K562 (cell line): ENCODE measurements around the gene CCT3. TPM values are rescaled to one million over a fixed set of nuclear protein-coding genes. Genes with fewer than 3 reads are reported as not detected.

Experiments
- ATAC-seq: fragments of 200-7000 bp; cut with Tn5 transposase; 3 replicates; pipeline ENCODE4 v1.9.1; 2020; ENCODE audit warnings: moderate library complexity
- BruUV-seq: library from RNA; stranded (reverse); fragments of 400-500 nt; replicated peaks from 2 replicates; lab custom pipeline; 2021; lab: Mats Ljungman, UMichigan
- CTCF ChIA-PET: fragments of 300-600 bp; formaldehyde crosslinking; extraction: SDS; loops from one replicate; lab custom pipeline; 2021; ENCODE audit warnings: low intra/inter-chr PET ratio; lab: Yijun Ruan, JAX
- POLR2A ChIA-PET: fragments of 300-600, 350-650 bp; sonication (Branson Sonifier 250); formaldehyde crosslinking; extraction: SDS; loops from one replicate; lab custom pipeline; 2021; ENCODE audit warnings: antibody characterized with exemption, inconsistent platforms; lab: Yijun Ruan, JAX
- DNase-seq, 4 experiments: peaks; one replicate each; pipeline versions ENCODE4 v3.0.0 to v3.0.0-alpha.2; 2011 to 2018; ENCODE audit warnings: low spot score in 3 of 4, mixed read lengths in 3 of 4; ENCODE audit errors: extremely low read depth in 1 of 4
- FAIRE-seq: peaks from 2 replicates; lab custom pipeline; 2011; peaks lifted over from hg19 to GRCh38; lab: Jason Lieb, UNC
- H2AFZ ChIP-seq: 2 replicates; pipeline ENCODE4 v1.6.0; 2011; ENCODE audit warnings: low read depth, low read length, control low read depth, inconsistent platforms
- H3K27ac ChIP-seq: fragments of 200-600 bp; 3 replicates; pipeline ENCODE4 v1.8.0; 2011; ENCODE audit warnings: low read depth, mild to moderate bottlenecking, control low read depth, inconsistent platforms, low read length, moderate library complexity, mixed read lengths; ENCODE audit errors: extremely low read depth
- H3K27me3 ChIP-seq, 2 experiments: fragments of 300-600 bp in 1 of 2; 2 replicates in 1 of 2; 3 replicates in 1 of 2; pipeline versions ENCODE4 v1.6.0 to v1.8.0; 2011; ENCODE audit warnings: inconsistent platforms in 2 of 2, low read length in 2 of 2, mild to moderate bottlenecking in 1 of 2, mixed read lengths in 1 of 2, moderate library complexity in 1 of 2; ENCODE audit not compliant: control insufficient read depth in 2 of 2, insufficient read depth in 2 of 2
- H3K36me3 ChIP-seq: fragments of 300-600 bp; 3 replicates; pipeline ENCODE4 v1.8.0; 2011; ENCODE audit warnings: mild to moderate bottlenecking, low read length, inconsistent platforms; ENCODE audit not compliant: control insufficient read depth, insufficient read depth
- H3K4me1 ChIP-seq, 2 experiments: fragments of 200-600 bp in 1 of 2; replicated peaks in 1 of 2; 2 replicates in 1 of 2; 3 replicates in 1 of 2; pipeline versions ENCODE4 v1.5.1 to v1.8.0; 2011; ENCODE audit warnings: inconsistent platforms in 2 of 2, low read length in 2 of 2, mild to moderate bottlenecking in 1 of 2, mixed read lengths in 1 of 2, moderate library complexity in 1 of 2; ENCODE audit not compliant: control insufficient read depth in 2 of 2, insufficient read depth in 2 of 2
- H3K4me2 ChIP-seq: 2 replicates; pipeline ENCODE4 v1.6.1; 2011; ENCODE audit warnings: low read length, control low read depth, inconsistent platforms, mixed read lengths; ENCODE audit not compliant: insufficient read depth
- H3K4me3 ChIP-seq: fragments of 200-600 bp; sonication (generic), shearing (Covaris generic); 2 replicates; pipeline ENCODE4 v1.5.1; 2016; ENCODE audit warnings: control low read depth, inconsistent platforms
- H3K79me2 ChIP-seq: fragments of 200-600 bp; 3 replicates; pipeline ENCODE4 v1.8.0; 2011; ENCODE audit warnings: low read length, inconsistent platforms; ENCODE audit not compliant: control insufficient read depth, insufficient read depth
- H3K9ac ChIP-seq, 2 experiments: 2 replicates each; pipeline versions ENCODE4 v1.6.0 to v1.6.1; 2011; ENCODE audit warnings: low read depth in 2 of 2, low read length in 2 of 2, control low read depth in 1 of 2, inconsistent platforms in 1 of 2, mild to moderate bottlenecking in 1 of 2, mixed read lengths in 1 of 2; ENCODE audit not compliant: insufficient read depth in 1 of 2
- H3K9me1 ChIP-seq: one replicate; pipeline ENCODE4 v1.6.0; 2011; ENCODE audit warnings: inconsistent platforms, mild to moderate bottlenecking, low read length, moderate library complexity; ENCODE audit not compliant: control insufficient read depth, insufficient read depth
- H3K9me3 ChIP-seq: replicated peaks from 2 replicates; pipeline ENCODE4 v1.5.1; 2011; ENCODE audit warnings: low read depth, low read length, inconsistent platforms; ENCODE audit not compliant: control insufficient read depth, insufficient read depth
- H4K20me1 ChIP-seq: replicated peaks from 2 replicates; pipeline ENCODE4 v1.6.1; 2011; ENCODE audit warnings: low read length, inconsistent platforms, mixed read lengths; ENCODE audit not compliant: control insufficient read depth, insufficient read depth
- ATF7 ChIP-seq: fragments of 450-650 bp; IDR thresholded peaks from 2 replicates; pipeline ENCODE4 v1.7.1; 2014; ENCODE audit warnings: mild to moderate bottlenecking, moderate library complexity
- CHD2 ChIP-seq: IDR thresholded peaks from 2 replicates; pipeline ENCODE4 v1.6.1; 2011; ENCODE audit warnings: low read depth, low read length
- MYNN ChIP-seq, 2 experiments: sonication (generic); formaldehyde crosslinking in 1 of 2; IDR thresholded peaks; 2 replicates each; pipeline versions ENCODE4 v1.5.0 to v1.6.1; 2016 to 2020; ENCODE audit warnings: antibody characterized with exemption in 1 of 2, missing genetic modification reagents in 1 of 2
- NFYB ChIP-seq: IDR thresholded peaks from 2 replicates; pipeline ENCODE4 v1.6.1; 2011; ENCODE audit warnings: mild to moderate bottlenecking, moderate library complexity; ENCODE audit not compliant: insufficient read length; ENCODE audit errors: extremely low read depth
- POLR2AphosphoS5 ChIP-seq: IDR thresholded peaks from 2 replicates; pipeline ENCODE4 v1.6.1; 2011; ENCODE audit warnings: mild to moderate bottlenecking, low read depth, low read length, moderate library complexity; ENCODE audit not compliant: control insufficient read depth, insufficient read depth
- TAF9B ChIP-seq: fragments of 450-650 bp; IDR thresholded peaks from 2 replicates; pipeline ENCODE4 v1.6.1; 2018; ENCODE audit warnings: mild to moderate bottlenecking; ENCODE audit not compliant: partially characterized antibody
- ZNF717 ChIP-seq: fragments of 250-450 bp; sonication (Bioruptor Pico); IDR thresholded peaks from 2 replicates; pipeline ENCODE4 v1.5.0; 2021
- WGBS: fragments of 100-300 bp; shearing (Covaris generic); methylation state at CpG from one replicate; pipeline ENCODE4 v1.1.6; 2016; ENCODE audit warnings: low coverage, mixed read lengths; ENCODE audit not compliant: insufficient coverage; ENCODE audit errors: missing lambda C conversion rate; 5-methylcytosine and 5-hydroxymethylcytosine counted together
- in situ Hi-C: fragments of 300-500 bp; cut with MboI; formaldehyde crosslinking; loops from 4 replicates; pipeline ENCODE4 v1.15.0; 2018; ENCODE audit warnings: inconsistent platforms, mixed read lengths
- intact Hi-C: fragments of 100-400 bp; cut with micrococcal nuclease; formaldehyde crosslinking; loops from 2 replicates; pipeline ENCODE4 v1.14.2; 2022
- polyA plus RNA-seq, 8 experiments: library from polyadenylated mRNA; depleted of rRNA in 4 of 8; stranded (reverse) in 5 of 8; unstranded in 3 of 8; fragments of >200 nt; fragmentation: Nextera tagmentation in 2 of 8; fragmentation: Illumina TruSeq in 1 of 8; extraction: Ambion mirVana in 2 of 8; extraction: Trizol in 1 of 8; gene quantifications; 2 replicates each; pipeline versions ENCODE4 v1.2.1 to v1.2.3, GENCODE V29; 2011 to 2014; ENCODE audit warnings: inconsistent platforms in 1 of 8, missing spikeins in 1 of 8
- total RNA-seq, 7 experiments: library from RNA; depleted of rRNA in 6 of 7; stranded (reverse); fragments of >200 nt in 6 of 7; fragmentation: Illumina TruSeq in 2 of 7; extraction: Trizol in 2 of 7; gene quantifications; 2 replicates each; pipeline versions ENCODE4 v1.2.1 to v1.2.3, GENCODE V29; 2011 to 2021; ENCODE audit warnings: low replicate concordance in 1 of 7
- TF ChIP-seq, protein P1 (sequence below): fragments of 450-650 bp; IDR thresholded peaks from 2 replicates; pipeline ENCODE4 v1.6.1; 2018; ENCODE audit warnings: mild to moderate bottlenecking, low read depth; ENCODE audit not compliant: partially characterized antibody
- TF ChIP-seq, protein P2 (sequence below), 3 experiments: fragments of 200-800 bp in 1 of 3; fragments of 250-450 bp in 1 of 3; fragments of 450-650 bp in 1 of 3; sonication (Bioruptor Pico) in 1 of 3; sonication (Bioruptor generic) in 1 of 3; formaldehyde crosslinking in 1 of 3; IDR thresholded peaks; 2 replicates each; pipeline versions ENCODE4 v1.6.1 to v1.8.0; 2016 to 2022; ENCODE audit warnings: mild to moderate bottlenecking in 2 of 3, missing genetic modification characterization in 2 of 3, missing compliant biosample characterization in 1 of 3, moderate library complexity in 1 of 3
- TF ChIP-seq, protein P3 (sequence below): fragments of 250-450 bp; sonication (Bioruptor Pico); IDR thresholded peaks from 2 replicates; pipeline ENCODE4 v1.8.0; 2021; ENCODE audit warnings: moderate library complexity, mild to moderate bottlenecking, inconsistent platforms

CCT3 gene
- total and polyA plus RNA-seq, 9 of the 15 experiments (the other 6 are each of a cell fraction or from before 2014, with no cell fraction given), result 475 to 1,167 (median 610) TPM

DNA sequence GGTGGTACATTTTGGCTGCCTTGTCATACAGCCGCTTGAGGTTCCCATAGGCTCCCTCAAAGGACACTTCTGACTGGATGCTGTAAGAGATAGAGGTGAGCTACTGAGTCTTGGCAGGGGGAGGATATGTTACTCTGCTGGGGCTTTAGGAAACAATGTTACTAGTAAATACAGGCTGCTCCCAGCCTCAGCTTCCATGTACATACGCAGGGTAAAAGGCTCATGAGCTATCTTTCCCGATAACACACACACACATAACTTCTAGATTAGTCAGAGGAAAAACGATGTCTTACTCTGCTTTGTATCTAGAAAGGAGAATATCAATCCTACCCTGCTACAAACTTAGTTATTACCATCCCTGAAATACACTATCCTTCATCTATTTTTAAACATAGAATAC lies 69.8 kb downstream of the CCT3 start:
- in situ Hi-C loops (no loop called here), intact Hi-C loops (no loop called here)
- ChIA-PET CTCF (no interaction called here), POLR2A (interaction anchor here (7.5 kb wide), 1 partner anchor 15 kb away, joined by 63 read pairs; the partner anchor contains the start of genes SMG5 and TMEM79)
- FAIRE-seq (no peak), DNase-seq (no peak), ATAC-seq (no peak)
- Histone ChIP-seq H3K9ac (no peak overlapping the region; a peak in 1 of 4 replicates), H2AFZ (no peak overlapping the region), H3K79me2 (no peaks in the 10 kb centered on the region), H3K27me3 (no peaks in the 10 kb centered on the region), H3K9me3 (no peaks in the 10 kb centered on the region), H3K4me1 (no peaks in the 10 kb centered on the region), H3K27ac (no peak overlapping the region), H3K36me3 (peaks cover 92% of the 10 kb centered on the region), H4K20me1 (0 out of 2 replicates have a peak, but pooled peaks cover 5% of the 10 kb centered on the region), H3K9me1 (no peaks in the 10 kb centered on the region), H3K4me2 (no peak overlapping the region), H3K4me3 (no peak overlapping the region)
- WGBS, result 85% methylated on average over 4 of the region's 4 CpGs
- BruUV-seq, result no TSS peak
- TF ChIP-seq, protein P1, sequence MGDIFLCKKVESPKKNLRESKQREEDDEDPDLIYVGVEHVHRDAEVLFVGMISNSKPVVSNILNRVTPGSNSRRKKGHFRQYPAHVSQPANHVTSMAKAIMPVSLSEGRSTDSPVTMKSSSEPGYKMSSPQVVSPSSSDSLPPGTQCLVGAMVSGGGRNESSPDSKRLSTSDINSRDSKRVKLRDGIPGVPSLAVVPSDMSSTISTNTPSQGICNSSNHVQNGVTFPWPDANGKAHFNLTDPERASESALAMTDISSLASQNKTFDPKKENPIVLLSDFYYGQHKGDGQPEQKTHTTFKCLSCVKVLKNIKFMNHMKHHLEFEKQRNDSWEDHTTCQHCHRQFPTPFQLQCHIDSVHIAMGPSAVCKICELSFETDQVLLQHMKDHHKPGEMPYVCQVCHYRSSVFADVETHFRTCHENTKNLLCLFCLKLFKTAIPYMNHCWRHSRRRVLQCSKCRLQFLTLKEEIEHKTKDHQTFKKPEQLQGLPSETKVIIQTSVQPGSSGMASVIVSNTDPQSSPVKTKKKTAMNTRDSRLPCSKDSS, result no peak
- no peak for TF ChIP-seq ATF7
- TF ChIP-seq, protein P2, sequence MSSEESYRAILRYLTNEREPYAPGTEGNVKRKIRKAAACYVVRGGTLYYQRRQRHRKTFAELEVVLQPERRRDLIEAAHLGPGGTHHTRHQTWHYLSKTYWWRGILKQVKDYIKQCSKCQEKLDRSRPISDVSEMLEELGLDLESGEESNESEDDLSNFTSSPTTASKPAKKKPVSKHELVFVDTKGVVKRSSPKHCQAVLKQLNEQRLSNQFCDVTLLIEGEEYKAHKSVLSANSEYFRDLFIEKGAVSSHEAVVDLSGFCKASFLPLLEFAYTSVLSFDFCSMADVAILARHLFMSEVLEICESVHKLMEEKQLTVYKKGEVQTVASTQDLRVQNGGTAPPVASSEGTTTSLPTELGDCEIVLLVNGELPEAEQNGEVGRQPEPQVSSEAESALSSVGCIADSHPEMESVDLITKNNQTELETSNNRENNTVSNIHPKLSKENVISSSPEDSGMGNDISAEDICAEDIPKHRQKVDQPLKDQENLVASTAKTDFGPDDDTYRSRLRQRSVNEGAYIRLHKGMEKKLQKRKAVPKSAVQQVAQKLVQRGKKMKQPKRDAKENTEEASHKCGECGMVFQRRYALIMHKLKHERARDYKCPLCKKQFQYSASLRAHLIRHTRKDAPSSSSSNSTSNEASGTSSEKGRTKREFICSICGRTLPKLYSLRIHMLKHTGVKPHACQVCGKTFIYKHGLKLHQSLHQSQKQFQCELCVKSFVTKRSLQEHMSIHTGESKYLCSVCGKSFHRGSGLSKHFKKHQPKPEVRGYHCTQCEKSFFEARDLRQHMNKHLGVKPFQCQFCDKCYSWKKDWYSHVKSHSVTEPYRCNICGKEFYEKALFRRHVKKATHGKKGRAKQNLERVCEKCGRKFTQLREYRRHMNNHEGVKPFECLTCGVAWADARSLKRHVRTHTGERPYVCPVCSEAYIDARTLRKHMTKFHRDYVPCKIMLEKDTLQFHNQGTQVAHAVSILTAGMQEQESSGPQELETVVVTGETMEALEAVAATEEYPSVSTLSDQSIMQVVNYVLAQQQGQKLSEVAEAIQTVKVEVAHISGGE (CRISPR knock-in tag; IDR thresholded peaks at IDR 0.05), result no peak
- TF ChIP-seq MYNN (IDR thresholded peaks at IDR 0.05), result no peak
- TF ChIP-seq MYNN (CRISPR knock-in tag; IDR thresholded peaks at IDR 0.05), result no peak
- no peak for TF ChIP-seq ZNF717 (CRISPR knock-in tag)
- no peak for TF ChIP-seq TAF9B
- no peak for TF ChIP-seq POLR2AphosphoS5
- TF ChIP-seq, protein P3, sequence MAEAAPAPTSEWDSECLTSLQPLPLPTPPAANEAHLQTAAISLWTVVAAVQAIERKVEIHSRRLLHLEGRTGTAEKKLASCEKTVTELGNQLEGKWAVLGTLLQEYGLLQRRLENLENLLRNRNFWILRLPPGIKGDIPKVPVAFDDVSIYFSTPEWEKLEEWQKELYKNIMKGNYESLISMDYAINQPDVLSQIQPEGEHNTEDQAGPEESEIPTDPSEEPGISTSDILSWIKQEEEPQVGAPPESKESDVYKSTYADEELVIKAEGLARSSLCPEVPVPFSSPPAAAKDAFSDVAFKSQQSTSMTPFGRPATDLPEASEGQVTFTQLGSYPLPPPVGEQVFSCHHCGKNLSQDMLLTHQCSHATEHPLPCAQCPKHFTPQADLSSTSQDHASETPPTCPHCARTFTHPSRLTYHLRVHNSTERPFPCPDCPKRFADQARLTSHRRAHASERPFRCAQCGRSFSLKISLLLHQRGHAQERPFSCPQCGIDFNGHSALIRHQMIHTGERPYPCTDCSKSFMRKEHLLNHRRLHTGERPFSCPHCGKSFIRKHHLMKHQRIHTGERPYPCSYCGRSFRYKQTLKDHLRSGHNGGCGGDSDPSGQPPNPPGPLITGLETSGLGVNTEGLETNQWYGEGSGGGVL (CRISPR knock-in tag), result no peak
- no peak for TF ChIP-seq CHD2
- no peak for TF ChIP-seq NFYB
